Loucy (cell line): ENCODE measurements around the gene PROX1.

Experiments
- H2AFZ ChIP-seq: fragments of 200-600 bp; sonication (generic); 2 replicates; pipeline ENCODE4 v1.6.0; 2016; ENCODE audit warnings: antibody characterized with exemption, mild to moderate bottlenecking, low read length, moderate library complexity
- H3F3A ChIP-seq: fragments of 200-600 bp; 2 replicates; pipeline ENCODE4 v1.6.0; 2016; ENCODE audit warnings: antibody characterized with exemption, low read depth, mild to moderate bottlenecking
- H3K27me3 ChIP-seq: fragments of 200-600 bp; sonication (generic); 2 replicates; pipeline ENCODE4 v1.6.1; 2014; ENCODE audit warnings: low read length, mild to moderate bottlenecking; ENCODE audit not compliant: insufficient read depth, poor library complexity, severe bottlenecking
- H3K36me3 ChIP-seq: fragments of 200-600 bp; sonication (generic); 2 replicates; pipeline ENCODE4 v1.6.1; 2016; ENCODE audit warnings: low read length; ENCODE audit not compliant: insufficient read depth
- H3K4me1 ChIP-seq: fragments of 200-600 bp; sonication (generic); 2 replicates; pipeline ENCODE4 v1.5.1; 2014; ENCODE audit warnings: low read length, mild to moderate bottlenecking; ENCODE audit not compliant: insufficient read depth, poor library complexity, severe bottlenecking
- H3K4me2 ChIP-seq: fragments of 200-600 bp; sonication (generic); 2 replicates; pipeline ENCODE4 v1.6.0; 2014; ENCODE audit warnings: antibody characterized with exemption, low read length, low read depth, mild to moderate bottlenecking; ENCODE audit not compliant: poor library complexity, severe bottlenecking
- H3K4me3 ChIP-seq: fragments of 200-600 bp; sonication (generic); 2 replicates; pipeline ENCODE4 v1.5.1; 2014; ENCODE audit warnings: low read length, mild to moderate bottlenecking, mixed read lengths; ENCODE audit not compliant: poor library complexity, severe bottlenecking
- H3K79me2 ChIP-seq: fragments of 200-600 bp; sonication (generic); 2 replicates; pipeline ENCODE4 v1.6.1; 2014; ENCODE audit warnings: low read length; ENCODE audit not compliant: insufficient read depth
- H3K9ac ChIP-seq: fragments of 200-600 bp; sonication (generic); 2 replicates; pipeline ENCODE4 v1.6.0; 2014; ENCODE audit warnings: mild to moderate bottlenecking, low read depth, low read length, moderate library complexity; ENCODE audit not compliant: poor library complexity, severe bottlenecking
- H3K9me2 ChIP-seq: fragments of 200-600 bp; sonication (generic); replicated peaks from 2 replicates; pipeline ENCODE4 v1.6.1; 2016; ENCODE audit warnings: low read depth, low read length, mixed read lengths
- H3K9me3 ChIP-seq: fragments of 200-600 bp; sonication (generic); 2 replicates; pipeline ENCODE4 v1.6.1; 2014; ENCODE audit warnings: mild to moderate bottlenecking, antibody characterized with exemption, low read length, low read depth; ENCODE audit not compliant: insufficient read depth
- H4K20me1 ChIP-seq: fragments of 200-600 bp; sonication (generic); 2 replicates; pipeline ENCODE4 v1.6.0; 2014; ENCODE audit warnings: antibody characterized with exemption, low read length, mild to moderate bottlenecking; ENCODE audit not compliant: insufficient read depth, poor library complexity, severe bottlenecking
- EZH2phosphoT487 ChIP-seq: fragments of 200-600 bp; IDR thresholded peaks from 2 replicates; pipeline ENCODE4 v1.6.1; 2018; ENCODE audit warnings: antibody characterized with exemption, mild to moderate bottlenecking, moderate library complexity, borderline replicate concordance
- TF ChIP-seq, protein P1 (sequence below): fragments of 200-600 bp; sonication (generic); conservative IDR thresholded peaks from 2 replicates; pipeline ENCODE4 v1.5.1; 2014; ENCODE audit warnings: mild to moderate bottlenecking, antibody characterized with exemption, low read length

The PROX1 gene

DNA sequence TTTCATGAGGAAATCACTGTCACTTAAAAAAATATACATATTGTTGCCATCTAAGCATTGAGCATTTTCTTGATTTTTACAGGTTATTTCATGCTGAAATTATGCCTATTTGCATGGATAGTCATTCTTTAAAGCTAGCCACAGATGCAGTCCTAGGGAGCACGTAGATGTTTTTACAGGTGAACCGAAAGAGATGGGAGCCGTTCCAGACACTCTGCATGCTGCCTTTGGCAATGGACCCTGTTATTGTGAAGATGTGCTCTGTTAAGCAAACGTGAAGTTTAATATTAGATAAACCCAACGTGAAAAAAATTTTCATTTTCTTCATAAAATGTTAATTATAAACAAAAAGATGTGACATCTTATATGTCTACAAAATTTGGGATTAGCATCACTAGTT lies 7.1 kb downstream of the PROX1 start:
- H3K27me3 ChIP-seq, result no peaks in the 10 kb centered on the region
- H3K4me2 ChIP-seq, result no peak overlapping the region
- no peaks in the 10 kb centered on the region for H3K36me3 ChIP-seq
- H3K9me3 ChIP-seq, result no peaks in the 10 kb centered on the region
- H3K4me3 ChIP-seq, result no peak overlapping the region
- no peak overlapping the region for H2AFZ ChIP-seq
- TF ChIP-seq, protein P1, sequence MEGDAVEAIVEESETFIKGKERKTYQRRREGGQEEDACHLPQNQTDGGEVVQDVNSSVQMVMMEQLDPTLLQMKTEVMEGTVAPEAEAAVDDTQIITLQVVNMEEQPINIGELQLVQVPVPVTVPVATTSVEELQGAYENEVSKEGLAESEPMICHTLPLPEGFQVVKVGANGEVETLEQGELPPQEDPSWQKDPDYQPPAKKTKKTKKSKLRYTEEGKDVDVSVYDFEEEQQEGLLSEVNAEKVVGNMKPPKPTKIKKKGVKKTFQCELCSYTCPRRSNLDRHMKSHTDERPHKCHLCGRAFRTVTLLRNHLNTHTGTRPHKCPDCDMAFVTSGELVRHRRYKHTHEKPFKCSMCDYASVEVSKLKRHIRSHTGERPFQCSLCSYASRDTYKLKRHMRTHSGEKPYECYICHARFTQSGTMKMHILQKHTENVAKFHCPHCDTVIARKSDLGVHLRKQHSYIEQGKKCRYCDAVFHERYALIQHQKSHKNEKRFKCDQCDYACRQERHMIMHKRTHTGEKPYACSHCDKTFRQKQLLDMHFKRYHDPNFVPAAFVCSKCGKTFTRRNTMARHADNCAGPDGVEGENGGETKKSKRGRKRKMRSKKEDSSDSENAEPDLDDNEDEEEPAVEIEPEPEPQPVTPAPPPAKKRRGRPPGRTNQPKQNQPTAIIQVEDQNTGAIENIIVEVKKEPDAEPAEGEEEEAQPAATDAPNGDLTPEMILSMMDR, result no peak
- TF ChIP-seq EZH2phosphoT487, result no peak
- H3K9me2 ChIP-seq, result no peaks in the 10 kb centered on the region
- no peaks in the 10 kb centered on the region for H3F3A ChIP-seq
- no peaks in the 10 kb centered on the region for H3K79me2 ChIP-seq
- no peaks in the 10 kb centered on the region for H3K4me1 ChIP-seq
- no peaks in the 10 kb centered on the region for H4K20me1 ChIP-seq
- H3K9ac ChIP-seq, result no peak overlapping the region

DNA sequence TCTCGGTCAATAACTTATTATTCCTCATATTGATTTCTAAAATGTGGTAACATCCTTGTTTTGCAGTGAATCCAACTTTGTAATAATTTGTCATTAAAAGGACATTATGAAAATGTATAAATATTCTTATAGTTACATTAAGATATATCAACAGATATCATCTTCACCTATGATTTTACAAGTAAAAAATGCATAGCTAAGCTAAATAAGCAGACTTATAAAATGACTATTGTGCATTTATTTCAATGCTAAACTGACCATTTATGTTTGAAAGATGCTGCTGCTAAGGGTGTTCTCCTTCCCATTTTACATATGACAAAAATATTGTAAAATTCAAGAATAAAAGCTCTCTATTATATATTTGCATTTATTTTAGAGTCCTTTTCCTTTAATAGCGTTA lies 7.8 kb downstream of the PROX1 start:
- Histone ChIP-seq H3F3A (no peaks in the 10 kb centered on the region), H3K79me2 (no peaks in the 10 kb centered on the region), H3K9ac (no peak overlapping the region), H3K9me3 (no peaks in the 10 kb centered on the region), H3K27me3 (no peaks in the 10 kb centered on the region), H2AFZ (no peak overlapping the region), H3K9me2 (no peaks in the 10 kb centered on the region), H3K36me3 (no peaks in the 10 kb centered on the region), H3K4me3 (no peak overlapping the region), H3K4me1 (no peaks in the 10 kb centered on the region), H4K20me1 (no peaks in the 10 kb centered on the region), H3K4me2 (no peak overlapping the region)
- TF ChIP-seq, protein P1, result no peak
- TF ChIP-seq EZH2phosphoT487, result no peak

DNA sequence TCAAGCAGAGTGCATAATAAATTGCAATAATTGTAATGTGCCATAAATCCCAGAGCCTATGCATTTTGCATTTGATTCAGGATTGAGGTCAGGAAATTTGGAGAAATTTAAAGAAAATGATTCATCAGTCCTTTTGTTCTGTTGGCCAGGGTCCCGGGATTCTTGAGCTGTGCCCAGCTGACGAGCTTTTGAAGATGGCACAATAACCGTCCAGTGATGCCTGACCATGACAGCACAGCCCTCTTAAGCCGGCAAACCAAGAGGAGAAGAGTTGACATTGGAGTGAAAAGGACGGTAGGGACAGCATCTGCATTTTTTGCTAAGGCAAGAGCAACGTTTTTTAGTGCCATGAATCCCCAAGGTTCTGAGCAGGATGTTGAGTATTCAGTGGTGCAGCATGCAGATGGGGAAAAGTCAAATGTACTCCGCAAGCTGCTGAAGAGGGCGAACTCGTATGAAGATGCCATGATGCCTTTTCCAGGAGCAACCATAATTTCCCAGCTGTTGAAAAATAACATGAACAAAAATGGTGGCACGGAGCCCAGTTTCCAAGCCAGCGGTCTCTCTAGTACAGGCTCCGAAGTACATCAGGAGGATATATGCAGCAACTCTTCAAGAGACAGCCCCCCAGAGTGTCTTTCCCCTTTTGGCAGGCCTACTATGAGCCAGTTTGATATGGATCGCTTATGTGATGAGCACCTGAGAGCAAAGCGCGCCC lies 8.7 kb downstream of the PROX1 start:
- Histone ChIP-seq H3K4me2 (no peak overlapping the region), H4K20me1 (no peaks in the 10 kb centered on the region), H3K4me1 (no peaks in the 10 kb centered on the region), H3F3A (no peaks in the 10 kb centered on the region), H3K4me3 (no peak overlapping the region), H3K36me3 (no peaks in the 10 kb centered on the region), H3K79me2 (no peaks in the 10 kb centered on the region), H3K9me2 (no peaks in the 10 kb centered on the region), H3K9ac (no peak overlapping the region), H3K9me3 (no peaks in the 10 kb centered on the region), H3K27me3 (no peaks in the 10 kb centered on the region), H2AFZ (no peak overlapping the region)
- TF ChIP-seq, protein P1, result no peak
- TF ChIP-seq EZH2phosphoT487, result no peak
